H9 (cell line): ENCODE data around the gene CELF4. TPM values are rescaled to one million over a fixed set of nuclear protein-coding genes. Genes with fewer than 3 reads are reported as not detected.

Experiments used
- DNase-seq: peaks from one replicate; pipeline ENCODE4 v3.0.0-alpha.2; 2017
- H2AFZ ChIP-seq: one replicate; pipeline ENCODE4 v1.6.1; 2013; ENCODE audit warnings: mild to moderate bottlenecking, low read length, control low read depth, moderate library complexity
- H2AK5ac ChIP-seq: 2 replicates; pipeline ENCODE4 v1.6.1; 2013; ENCODE audit warnings: low read length, control low read depth, mixed read lengths; ENCODE audit not compliant: insufficient read length
- H2BK120ac ChIP-seq: one replicate; pipeline ENCODE4 v1.6.1; 2013; ENCODE audit warnings: low read depth, mild to moderate bottlenecking, low read length, control low read depth, inconsistent platforms; ENCODE audit not compliant: poor library complexity, severe bottlenecking
- H2BK12ac ChIP-seq: 2 replicates; pipeline ENCODE4 v1.6.1; 2013; ENCODE audit warnings: low read length, control low read depth, mixed read lengths, low read depth; ENCODE audit not compliant: insufficient read length
- H2BK15ac ChIP-seq: 2 replicates; pipeline ENCODE4 v1.6.1; 2013; ENCODE audit warnings: low read depth, low read length, control low read depth
- H2BK20ac ChIP-seq: one replicate; pipeline ENCODE4 v1.6.1; 2013; ENCODE audit warnings: low read depth, mild to moderate bottlenecking, low read length, control low read depth, inconsistent platforms; ENCODE audit not compliant: poor library complexity, severe bottlenecking
- H2BK5ac ChIP-seq: 2 replicates; pipeline ENCODE4 v1.6.1; 2013; ENCODE audit warnings: low read length, control low read depth, mixed read lengths; ENCODE audit not compliant: insufficient read length
- H3K14ac ChIP-seq: 2 replicates; pipeline ENCODE4 v1.6.1; 2013; ENCODE audit warnings: low read length, control low read depth; ENCODE audit not compliant: insufficient read depth
- H3K18ac ChIP-seq: 2 replicates; pipeline ENCODE4 v1.6.1; 2013; ENCODE audit warnings: low read depth, mild to moderate bottlenecking, mixed read lengths, low read length, control low read depth; ENCODE audit not compliant: insufficient read length
- H3K23ac ChIP-seq: 2 replicates; pipeline ENCODE4 v1.6.1; 2013; ENCODE audit warnings: low read length, control low read depth, mixed read lengths, low read depth; ENCODE audit not compliant: insufficient read length
- H3K23me2 ChIP-seq: 2 replicates; pipeline ENCODE4 v1.6.1; 2013; ENCODE audit warnings: low read depth, mild to moderate bottlenecking, mixed read lengths, low read length, control low read depth; ENCODE audit not compliant: insufficient read length, poor library complexity, severe bottlenecking
- H3K27ac ChIP-seq: 2 replicates; pipeline ENCODE4 v1.5.1; 2013; ENCODE audit warnings: low read length, control low read depth, mixed read lengths, low read depth; ENCODE audit not compliant: insufficient read length
- H3K27me3 ChIP-seq: 2 replicates; pipeline ENCODE4 v1.6.1; 2013; ENCODE audit warnings: low read length, control low read depth, inconsistent platforms; ENCODE audit not compliant: insufficient read depth
- H3K4ac ChIP-seq: 2 replicates; pipeline ENCODE4 v1.6.1; 2013; ENCODE audit warnings: low read depth, mild to moderate bottlenecking, control low read depth, inconsistent platforms, low read length, moderate library complexity
- H3K4me1 ChIP-seq: 2 replicates; pipeline ENCODE4 v1.6.1; 2013; ENCODE audit warnings: low read length, control low read depth, inconsistent platforms; ENCODE audit not compliant: insufficient read depth
- H3K4me2 ChIP-seq: 2 replicates; pipeline ENCODE4 v1.6.1; 2013; ENCODE audit warnings: low read length, control low read depth, mixed read lengths; ENCODE audit not compliant: insufficient read length, insufficient read depth
- H3K56ac ChIP-seq: 2 replicates; pipeline ENCODE4 v1.6.1; 2013; ENCODE audit warnings: low read depth, mild to moderate bottlenecking, mixed read lengths, low read length, control low read depth; ENCODE audit not compliant: insufficient read length
- H3K79me1 ChIP-seq: 2 replicates; pipeline ENCODE4 v1.6.1; 2013; ENCODE audit warnings: low read depth, mild to moderate bottlenecking, moderate library complexity, low read length, control low read depth, inconsistent platforms; ENCODE audit not compliant: insufficient read depth, poor library complexity, severe bottlenecking
- H3K79me2 ChIP-seq: 2 replicates; pipeline ENCODE4 v1.6.1; 2013; ENCODE audit warnings: low read length, control low read depth, inconsistent platforms; ENCODE audit not compliant: insufficient read depth
- H3K9ac ChIP-seq: 2 replicates; pipeline ENCODE4 v1.6.1; 2013; ENCODE audit warnings: low read length, control low read depth, mixed read lengths; ENCODE audit not compliant: insufficient read length; ENCODE audit errors: extremely low read depth
- H3K9me3 ChIP-seq: one replicate; pipeline ENCODE4 v1.6.1; 2013; ENCODE audit warnings: low read depth, low read length, inconsistent platforms; ENCODE audit not compliant: control insufficient read depth
- H3T11ph ChIP-seq: one replicate; pipeline ENCODE4 v1.6.1; 2013; ENCODE audit warnings: mild to moderate bottlenecking, low read length, control low read depth, inconsistent platforms
- H4K20me1 ChIP-seq: one replicate; pipeline ENCODE4 v1.6.1; 2013; ENCODE audit not compliant: control insufficient read depth, insufficient read length, insufficient read depth
- H4K5ac ChIP-seq: 2 replicates; pipeline ENCODE4 v1.6.1; 2013; ENCODE audit warnings: low read depth, mild to moderate bottlenecking, mixed read lengths, low read length, control low read depth; ENCODE audit not compliant: insufficient read length
- H4K8ac ChIP-seq: replicated peaks from 2 replicates; pipeline ENCODE4 v1.6.1; 2013; ENCODE audit warnings: low read length, control low read depth, mixed read lengths, low read depth; ENCODE audit not compliant: insufficient read length
- H4K91ac ChIP-seq: 2 replicates; pipeline ENCODE4 v1.6.1; 2013; ENCODE audit warnings: low read depth, mild to moderate bottlenecking, moderate library complexity, mixed read lengths, low read length, control low read depth; ENCODE audit not compliant: insufficient read length
- H3K27ac Mint-ChIP-seq, 3 experiments: 2 replicates in 2 of 3; 3 replicates in 1 of 3; pipeline ENCODE4 v1.8.0; 2020 to 2021; ENCODE audit warnings: mixed read lengths in 3 of 3, mild to moderate bottlenecking in 1 of 3, moderate library complexity in 1 of 3
- H3K27me3 Mint-ChIP-seq: 2 replicates; pipeline ENCODE4 v1.8.0; 2021; ENCODE audit warnings: low read depth, mild to moderate bottlenecking, moderate library complexity, mixed read lengths
- H3K36me3 Mint-ChIP-seq, 3 experiments: 2 replicates in 2 of 3; 3 replicates in 1 of 3; pipeline ENCODE4 v1.8.0; 2020 to 2021; ENCODE audit warnings: low read depth in 3 of 3, mixed read lengths in 3 of 3; ENCODE audit not compliant: insufficient read depth in 1 of 3
- H3K4me1 Mint-ChIP-seq, 2 experiments: 2 replicates each; pipeline ENCODE4 v1.8.0; 2020; ENCODE audit warnings: mixed read lengths in 2 of 2
- H3K4me3 Mint-ChIP-seq, 2 experiments: 2 replicates in 1 of 2; 3 replicates in 1 of 2; pipeline ENCODE4 v1.8.0; 2020 to 2021; ENCODE audit warnings: mild to moderate bottlenecking in 2 of 2, mixed read lengths in 2 of 2, moderate library complexity in 1 of 2
- H3K9me3 Mint-ChIP-seq, 2 experiments: 2 replicates in 1 of 2; 3 replicates in 1 of 2; pipeline ENCODE4 v1.8.0; 2020; ENCODE audit warnings: mild to moderate bottlenecking in 2 of 2, mixed read lengths in 2 of 2, moderate library complexity in 1 of 2
- CTCF ChIP-seq: fragments of 200-600 bp; sonication (generic); conservative IDR thresholded peaks from 3 replicates; pipeline ENCODE4 v1.8.0; 2021; ENCODE audit warnings: antibody characterized with exemption, mild to moderate bottlenecking
- WGBS: extraction: QIAGEN DNeasy Blood & Tissue Kit; methylation state at CpG from one replicate; pipeline ENCODE4 v1.1.7; 2013; ENCODE audit warnings: missing lambda C conversion rate, low lambda C conversion rate, mixed read lengths; ENCODE audit not compliant: insufficient read length; ENCODE audit errors: extremely low coverage; 5-methylcytosine and 5-hydroxymethylcytosine counted together
- total RNA-seq: library from RNA; stranded (reverse); gene quantifications from 2 replicates; pipeline ENCODE4 v1.2.1, GENCODE V29; 2021

Gene CELF4
- total RNA-seq, 1 experiment from 2014 or later: 1.1 TPM

DNA sequence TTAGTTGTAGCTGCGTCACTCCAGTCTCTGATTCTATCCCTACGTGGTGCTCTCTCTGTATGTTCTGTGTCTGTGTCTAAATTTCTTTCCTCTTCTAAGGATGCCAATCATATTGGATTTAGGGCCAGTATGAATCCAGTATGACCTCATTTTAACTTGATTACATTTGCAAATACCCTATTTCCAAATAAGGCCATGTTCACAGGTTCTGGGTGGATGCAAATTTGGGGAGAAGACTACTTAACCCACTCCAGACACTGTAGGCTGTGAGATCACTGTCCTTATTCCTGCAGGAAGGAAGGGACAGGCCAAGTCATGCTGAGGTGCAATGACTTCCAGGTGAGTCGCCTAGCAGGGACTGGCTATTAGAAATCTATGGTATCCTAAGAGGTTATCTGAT lies 272.2 kb downstream of the CELF4 start:
- Mint-ChIP-seq H3K4me1 (peaks cover 0 to 5% of the 10 kb centered on the region in 2 experiments; a peak in 2 of 4 replicates), H3K27me3 (peaks cover 3% of the 10 kb centered on the region), H3K9me3 (no peaks in the 10 kb centered on the region), H3K27ac (no peak overlapping the region), H3K4me3 (no peak overlapping the region), H3K36me3 (no peaks in the 10 kb centered on the region)
- no peak overlapping the region for H3K14ac ChIP-seq
- no peaks in the 10 kb centered on the region for H3K4me1 ChIP-seq
- no peak overlapping the region for H2AK5ac ChIP-seq
- no peak overlapping the region for H3K27ac ChIP-seq
- no peak overlapping the region for H2BK12ac ChIP-seq
- H4K91ac ChIP-seq: no peak overlapping the region
- H3K27me3 ChIP-seq: no peaks in the 10 kb centered on the region
- H3K9me3 ChIP-seq: no peaks in the 10 kb centered on the region
- no peak overlapping the region for H4K5ac ChIP-seq
- no peak overlapping the region for H4K8ac ChIP-seq
- no peak overlapping the region for H3K9ac ChIP-seq
- no peaks in the 10 kb centered on the region for H3K23me2 ChIP-seq
- H3K23ac ChIP-seq: no peak overlapping the region
- H3K79me2 ChIP-seq: no peaks in the 10 kb centered on the region
- H3K4ac ChIP-seq: no peak overlapping the region
- no peaks in the 10 kb centered on the region for H4K20me1 ChIP-seq
- H2AFZ ChIP-seq: no peak overlapping the region
- no peak overlapping the region for H2BK20ac ChIP-seq
- no peak overlapping the region for H3T11ph ChIP-seq
- H3K79me1 ChIP-seq: no peaks in the 10 kb centered on the region
- no peak overlapping the region for H2BK5ac ChIP-seq
- no peak for DNase-seq
- no peak overlapping the region for H2BK15ac ChIP-seq
- no CpG with 5 or more reads among the region's 3 CpGs for WGBS
- H2BK120ac ChIP-seq: no peak overlapping the region
- no peak overlapping the region for H3K4me2 ChIP-seq
- H3K18ac ChIP-seq: no peak overlapping the region
- no peak overlapping the region for H3K56ac ChIP-seq
- TF ChIP-seq CTCF: no peak
